ENCODE data around the gene TEPSIN.

The TEPSIN gene

GRCh38 chr17:81249223-81250040, 10.6 kb upstream of the TEPSIN start:
- DNase-seq (ENCODE audit: low read depth) = no peak

- DNase-seq (ENCODE audit: low read depth) = no peak
These were observed 9.8 kb upstream of the TEPSIN start for GRCh38 chr17:81248649-81249048.

GRCh38 chr17:81247339-81247990, 8.6 kb upstream of the TEPSIN start:
- DNase-seq (ENCODE audit: low read depth) = no peak

- DNase-seq (ENCODE audit: low read depth) = no peak
These were observed 8.0 kb upstream of the TEPSIN start for GRCh38 chr17:81246679-81247338.

- no peak for DNase-seq (ENCODE audit: low read depth)
These were observed 7.5 kb upstream of the TEPSIN start for GRCh38 chr17:81246343-81246670.

GRCh38 chr17:81245665-81246342, 6.9 kb upstream of the TEPSIN start:
- DNase-seq (ENCODE audit: low read depth) = no peak

- DNase-seq (ENCODE audit: low read depth) = peak; percentile 27
These were observed 6.3 kb upstream of the TEPSIN start for GRCh38 chr17:81245024-81245664.

GRCh38 chr17:81244358-81245023, 5.6 kb upstream of the TEPSIN start:
- DNase-seq (ENCODE audit: low read depth) = no peak

GRCh38 chr17:81243333-81243664, 4.4 kb upstream of the TEPSIN start:
- no peak for DNase-seq (ENCODE audit: low read depth)

GRCh38 chr17:81242421-81243332, 3.8 kb upstream of the TEPSIN start:
- no peak for DNase-seq (ENCODE audit: low read depth)

- peak; percentile 24 for DNase-seq (ENCODE audit: low read depth)
These were observed 3.0 kb upstream of the TEPSIN start for GRCh38 chr17:81241648-81242420.

- no peak for DNase-seq (ENCODE audit: low read depth)
These were observed 2.3 kb upstream of the TEPSIN start for GRCh38 chr17:81241203-81241602.

GRCh38 chr17:81240761-81241160, 1.9 kb upstream of the TEPSIN start:
- no peak for DNase-seq (ENCODE audit: low read depth)

- no peak for DNase-seq (ENCODE audit: low read depth)
These were observed 1.1 kb upstream of the TEPSIN start for GRCh38 chr17:81239714-81240555.

GRCh38 chr17:81238490-81238814, 403 bp downstream of the TEPSIN start:
- DNase-seq (ENCODE audit: low read depth) = no peak

- DNase-seq (ENCODE audit: low read depth) = no peak
These were observed 1.0 kb downstream of the TEPSIN start for GRCh38 chr17:81237591-81238489.

- no peak for DNase-seq (ENCODE audit: low read depth)
These were observed 2.1 kb downstream of the TEPSIN start for GRCh38 chr17:81236784-81237183.
